Psoas muscle (tissue), 8 donors: ENCODE results near the gene ZNF554. TPM values are rescaled to one million over a fixed set of nuclear protein-coding genes. Genes with fewer than 3 reads are reported as not detected.
A peak's percentile ranks its signal among the peaks of the same experiment; 100 is the strongest.

ENCODE experiments used
- ATAC-seq, 4 donors: fragments of 200-7000 bp; cut with Tn5 transposase; one replicate each; pipeline ENCODE4 v1.9.1; 2020; ENCODE audit warnings: moderate library complexity in 3 of 4, mild to moderate bottlenecking in 2 of 4
- DNase-seq, 2 donors: peaks; one replicate each; pipeline ENCODE4 v3.0.0-alpha.2; 2020
- H3K27ac ChIP-seq: fragments of 200-600 bp; one replicate; pipeline ENCODE4 v1.8.0; 2022
- H3K27me3 ChIP-seq, 3 donors: fragments of 200-600 bp in 1 of 3; one replicate each; pipeline versions ENCODE4 v1.6.1 to v1.8.0; 2013 to 2022; ENCODE audit warnings: low read length in 2 of 3, mild to moderate bottlenecking in 2 of 3, moderate library complexity in 1 of 3; ENCODE audit not compliant: insufficient read depth in 3 of 3
- H3K36me3 ChIP-seq, 2 donors: fragments of 200-600 bp in 1 of 2; one replicate each; pipeline versions ENCODE4 v1.6.1 to v1.8.0; 2013 to 2022; ENCODE audit warnings: low read depth in 1 of 2, mild to moderate bottlenecking in 1 of 2, moderate library complexity in 1 of 2; ENCODE audit not compliant: insufficient read depth in 1 of 2
- H3K4me1 ChIP-seq: fragments of 200-600 bp; one replicate; pipeline ENCODE4 v1.8.0; 2022
- H3K4me3 ChIP-seq: fragments of 200-600 bp; one replicate; pipeline ENCODE4 v1.8.0; 2022; ENCODE audit warnings: mild to moderate bottlenecking
- H3K9me3 ChIP-seq: fragments of 200-600 bp; one replicate; pipeline ENCODE4 v1.8.0; 2022
- CTCF ChIP-seq: fragments of 200-600 bp; IDR thresholded peaks from one replicate; pipeline ENCODE4 v1.8.0; 2022; ENCODE audit warnings: antibody characterized with exemption
- WGBS, 3 donors: extraction: QIAGEN DNeasy Blood & Tissue Kit; methylation state at CpG; one replicate each; pipeline versions ENCODE4 v1.1.6 to v1.1.7; 2013; 5-methylcytosine and 5-hydroxymethylcytosine counted together
- intact Hi-C, 2 donors: fragments of 100-400 bp; cut with DNase I; formaldehyde crosslinking; loops; one replicate each; pipeline versions ENCODE4 v1.11.0 to v1.14.2; 2022
- polyA plus RNA-seq, 3 donors: library from polyadenylated mRNA; stranded (reverse); fragments of 200-250 nt; gene quantifications; one replicate each; pipeline ENCODE4 v1.2.3, GENCODE V29; 2013
- total RNA-seq, 4 donors: library from RNA; stranded (reverse); fragmentation: NEBNext Ultra II Directional in 2 of 4; extraction: Animal tissue kit (Norgen Biotek cat#: 25700) in 2 of 4; gene quantifications; one replicate each; pipeline versions ENCODE4 v1.2.1 to v1.2.4, GENCODE V29; 2021 to 2023
- donor health status: healthy with polysubstance abuse.
- donor health status: DM: no; HTN: no; CAD: no; lungs with moderate emphysema.
- donor health status: Bipolar disorder and iron deficiency.
- donor health status: healthy.
- donor health status: DM: yes; HTN: yes; CAD: no.
- donor health status: DM: no; HTN: no; CAD: no.
- donor health status: DM: no; HTN: no; CAD: no.
- donor health status: DM: yes; HTN: yes; CAD: no.

Gene ZNF554
- total and polyA plus RNA-seq, 7 donors = 1.8 to 6.5 (median 4.0) TPM

GRCh38 chr19:2845107-2845506 lies 25.4 kb downstream of the ZNF554 start:
- 87 to 93% (median 92%) methylated on average over 2 of the region's 2 CpGs for WGBS, 3 donors
- no peak for TF ChIP-seq CTCF
- Histone ChIP-seq H3K9me3 (peaks cover 10% of the 10 kb centered on the region), H3K27ac (no peak overlapping the region), H3K27me3 (peaks cover 0 to 3% (median 0%) of the 10 kb centered on the region in 3 donors), H3K4me1 (peaks cover 17% of the 10 kb centered on the region), H3K36me3 (no peaks in the 10 kb centered on the region), H3K4me3 (no peak overlapping the region)
- DNase-seq (no peak), ATAC-seq (no peak)
- intact Hi-C loops = loop anchor here in 1 of 2 donors (10.0 kb wide), 1 partner anchor 100 kb away; the partner anchor contains the start of gene ZNF77

GRCh38 chr19:2846180-2846894 lies 26.7 kb downstream of the ZNF554 start:
- DNase-seq (no peak), ATAC-seq (peak; percentile 45 to 73 (median 56))
- Histone ChIP-seq H3K4me3 (peak overlapping the region; percentile 25), H3K27ac (peak overlapping the region; percentile 44), H3K9me3 (peaks cover 23% of the 10 kb centered on the region), H3K4me1 (peaks cover 17% of the 10 kb centered on the region), H3K27me3 (peaks cover 0 to 3% (median 0%) of the 10 kb centered on the region in 3 donors), H3K36me3 (peaks cover 4 to 12% of the 10 kb centered on the region in 2 donors)
- WGBS, 3 donors = 25 to 34% (median 28%) methylated on average over 13 of the region's 13 CpGs
- intact Hi-C loops = loop anchor here in 1 of 2 donors (10.0 kb wide), 1 partner anchor 98 kb away; the partner anchor contains the start of gene ZNF77
- no peak for TF ChIP-seq CTCF

- intact Hi-C loops = loop anchor here in 1 of 2 donors (10.0 kb wide), 1 partner anchor 97 kb away; the partner anchor contains the start of gene ZNF77
- H3K27ac ChIP-seq = peak overlapping the region; percentile 44
- no peak for ATAC-seq
- peaks cover 14% of the 10 kb centered on the region for H3K4me1 ChIP-seq
- DNase-seq = no peak
- no peak overlapping the region for H3K4me3 ChIP-seq
- WGBS, 3 donors = 78 to 91% (median 88%) methylated on average over 3 of the region's 3 CpGs
- peaks cover 0 to 2% (median 0%) of the 10 kb centered on the region in 3 donors for H3K27me3 ChIP-seq
- TF ChIP-seq CTCF = no peak
- peaks cover 10 to 23% of the 10 kb centered on the region in 2 donors for H3K36me3 ChIP-seq
- H3K9me3 ChIP-seq = peaks cover 34% of the 10 kb centered on the region
Measured at GRCh38 chr19:2847507-2847906, 27.8 kb downstream of the ZNF554 start.

- no peak for DNase-seq
- Histone ChIP-seq H3K4me1 (peaks cover 11% of the 10 kb centered on the region), H3K27me3 (peaks cover 0 to 2% (median 0%) of the 10 kb centered on the region in 3 donors), H3K4me3 (no peak overlapping the region), H3K36me3 (peaks cover 21 to 35% of the 10 kb centered on the region in 2 donors), H3K27ac (peak overlapping the region; percentile 48), H3K9me3 (peaks cover 45% of the 10 kb centered on the region)
- 25 to 45% (median 26%) methylated on average over 4 of the region's 4 CpGs for WGBS, 3 donors
- no peak for TF ChIP-seq CTCF
- ATAC-seq = peak; percentile 37 to 77 (median 54)
- intact Hi-C loops = loop anchor here in 1 of 2 donors (10.0 kb wide), 1 partner anchor 96 kb away; the partner anchor contains the start of gene ZNF77
Measured at GRCh38 chr19:2848616-2849015, 28.9 kb downstream of the ZNF554 start.
